ENCODE data around the gene CARF.
"Not testable (repeated sequence)": the region's sequence is repeated elsewhere in the genome, so short reads cannot be mapped to it uniquely, and the experiment has no call there.

Gene CARF

DNA sequence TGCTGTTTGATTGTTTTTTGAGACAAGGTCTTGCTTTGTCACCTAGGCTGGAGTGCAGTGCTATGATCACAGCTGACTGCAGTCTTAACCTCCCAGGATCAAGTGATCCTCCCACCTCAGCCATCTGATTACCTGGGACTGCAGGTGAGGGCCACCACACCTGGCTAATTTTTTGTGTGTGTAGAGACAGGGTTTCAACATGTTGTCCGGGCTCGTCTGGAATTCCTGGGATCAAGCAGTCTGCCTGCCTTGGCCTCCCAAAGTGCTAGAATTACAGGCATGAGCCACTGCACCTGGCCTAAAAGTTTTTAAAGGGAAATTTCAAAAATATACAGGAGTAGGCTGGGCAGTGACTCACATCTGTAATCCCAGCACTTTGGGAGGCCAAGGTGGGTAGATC is 22.4 kb downstream of the CARF start:
- in situ Hi-C loops (cut with MboI; ENCODE audit: low sequenced_read_pairs) = no loop called here

DNA sequence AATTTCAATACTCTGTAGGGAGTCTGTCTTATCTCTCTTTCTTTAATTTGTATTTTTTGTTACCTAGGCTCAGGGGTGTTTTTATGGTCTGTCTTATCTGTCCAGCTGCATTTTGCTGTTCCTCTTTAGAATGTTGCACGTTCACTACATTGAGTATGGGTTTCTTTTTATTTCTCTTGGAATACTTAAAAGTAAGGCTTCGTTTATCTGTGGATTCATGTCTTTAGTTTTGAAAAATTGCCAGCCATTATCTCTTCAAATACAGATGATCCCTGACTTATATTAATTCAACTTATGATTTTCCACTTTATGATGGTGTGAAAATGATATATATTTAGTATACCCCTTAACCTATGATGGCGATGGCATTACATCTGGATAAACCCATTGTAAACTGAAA is 26.9 kb downstream of the CARF start:
- in situ Hi-C loops (cut with MboI; ENCODE audit: low sequenced_read_pairs) = no loop called here

DNA sequence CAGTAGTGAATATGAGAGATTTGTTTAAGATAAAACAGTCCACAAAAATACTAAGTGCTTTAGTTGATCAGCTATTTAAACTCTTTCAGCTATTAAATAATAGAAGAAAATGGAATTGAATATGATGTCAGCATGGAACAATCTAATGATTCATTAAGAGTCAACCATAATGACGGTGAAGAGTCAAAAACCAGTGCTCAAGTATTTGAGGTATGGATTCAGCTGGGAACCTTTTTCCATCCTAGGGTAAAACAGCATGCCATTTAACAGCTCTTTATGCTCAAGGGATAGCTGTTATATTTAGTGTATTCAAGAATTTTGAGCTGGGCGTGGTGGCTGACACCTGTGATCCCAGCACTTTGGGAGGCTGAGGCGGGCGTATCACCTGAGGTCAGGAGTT is 29.7 kb downstream of the CARF start:
- in situ Hi-C loops (cut with MboI; ENCODE audit: low sequenced_read_pairs) = no loop called here

DNA sequence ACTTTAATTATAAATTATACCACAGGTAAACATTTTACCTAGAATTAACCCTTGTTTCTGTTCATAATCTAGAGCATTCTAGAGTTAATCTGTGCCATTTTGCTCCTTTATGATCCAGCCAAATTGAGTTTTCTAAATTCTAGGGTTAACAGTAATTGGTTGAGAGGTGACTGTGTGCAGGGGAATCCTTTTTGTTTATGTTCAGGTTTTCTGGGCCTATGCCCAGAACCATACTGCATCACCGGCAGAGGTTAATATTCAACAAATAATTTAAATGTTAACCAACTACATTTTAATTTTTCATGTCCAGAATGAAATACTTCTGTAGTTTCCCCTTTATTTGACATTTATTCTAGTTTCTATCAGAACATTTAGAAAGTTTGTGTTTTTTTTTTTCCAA is 32.3 kb downstream of the CARF start:
- in situ Hi-C loops (cut with MboI; ENCODE audit: low sequenced_read_pairs) = no loop called here

DNA sequence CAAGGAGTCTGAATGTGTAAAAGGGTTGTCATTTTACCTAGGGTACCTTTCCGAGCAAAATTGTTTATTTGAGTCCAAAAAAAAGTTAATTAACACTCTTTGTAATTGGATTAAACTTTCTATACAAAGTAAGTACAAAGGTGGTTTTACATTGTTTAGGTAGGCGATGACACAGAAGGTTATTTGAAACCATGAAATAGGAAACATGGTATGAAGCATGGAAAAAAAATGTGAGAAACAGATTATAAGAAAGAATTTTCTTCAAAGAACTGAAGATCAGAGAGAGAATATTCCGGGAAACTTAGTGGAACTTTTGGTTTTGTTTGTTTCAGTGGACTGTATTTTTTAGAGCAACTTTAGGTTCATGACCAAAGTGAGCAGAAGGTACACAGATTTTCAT is 32.7 kb downstream of the CARF start:
- in situ Hi-C loops (cut with MboI; ENCODE audit: low sequenced_read_pairs) = no loop called here

DNA sequence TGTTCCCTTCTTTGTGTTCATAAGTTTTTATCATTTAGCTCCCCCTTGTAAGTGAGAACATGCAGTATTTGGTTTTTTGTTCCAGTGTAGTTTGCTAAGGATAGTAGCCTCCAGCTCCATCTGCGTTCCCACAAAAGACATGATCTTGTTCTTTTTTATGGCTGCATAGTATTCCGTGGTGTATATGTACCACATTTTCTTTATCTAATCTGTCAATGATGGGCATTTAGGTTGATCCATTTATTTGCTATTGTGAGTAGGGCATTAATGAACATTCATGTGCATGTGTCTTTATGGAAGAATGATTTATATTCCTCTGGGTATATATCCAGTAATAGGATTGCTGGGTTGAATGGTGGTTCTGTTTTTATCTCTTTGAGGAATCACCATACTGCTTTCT is 33.4 kb downstream of the CARF start:
- in situ Hi-C loops (cut with MboI; ENCODE audit: low sequenced_read_pairs) = no loop called here

DNA sequence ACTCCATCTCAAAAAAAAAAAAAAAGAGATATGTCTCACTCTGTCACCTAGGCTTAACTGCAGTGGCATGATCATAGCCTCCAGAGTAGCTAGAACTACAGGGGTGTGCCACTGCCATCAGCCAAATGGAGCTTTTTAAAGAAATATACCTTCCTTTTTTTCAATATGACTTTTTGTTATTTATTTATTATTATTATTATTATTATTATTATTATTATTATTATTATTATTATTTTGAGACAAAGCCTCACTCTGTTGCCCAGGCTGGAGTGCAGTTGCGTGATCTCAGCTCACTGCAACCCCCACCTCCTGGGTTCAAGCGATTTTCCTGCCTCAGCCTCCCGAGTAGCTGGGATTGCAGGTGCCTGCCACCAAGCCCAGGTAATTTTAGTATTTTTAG is 37.3 kb downstream of the CARF start:
- in situ Hi-C loops (cut with MboI; ENCODE audit: low sequenced_read_pairs) = not testable (repeated sequence)

DNA sequence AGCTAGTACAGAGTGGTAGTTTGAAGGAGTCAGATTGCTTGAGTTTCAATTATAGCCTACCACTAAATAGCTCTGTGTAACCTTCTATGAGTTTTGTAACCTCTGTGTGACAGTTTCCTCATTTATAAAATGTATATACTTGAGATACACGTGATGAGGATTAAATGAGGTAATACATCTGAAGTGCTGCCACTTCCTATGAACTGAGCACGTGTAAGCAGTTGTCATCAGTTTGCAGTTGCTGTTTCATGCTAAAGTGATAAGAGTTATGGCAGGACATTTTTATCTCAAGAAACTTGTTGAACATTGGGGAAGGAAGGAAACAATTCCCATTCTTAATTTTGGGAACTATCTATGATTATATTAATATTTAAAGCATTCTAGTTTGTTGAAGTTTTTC is 38.5 kb downstream of the CARF start:
- in situ Hi-C loops (cut with MboI; ENCODE audit: low sequenced_read_pairs) = no loop called here

DNA sequence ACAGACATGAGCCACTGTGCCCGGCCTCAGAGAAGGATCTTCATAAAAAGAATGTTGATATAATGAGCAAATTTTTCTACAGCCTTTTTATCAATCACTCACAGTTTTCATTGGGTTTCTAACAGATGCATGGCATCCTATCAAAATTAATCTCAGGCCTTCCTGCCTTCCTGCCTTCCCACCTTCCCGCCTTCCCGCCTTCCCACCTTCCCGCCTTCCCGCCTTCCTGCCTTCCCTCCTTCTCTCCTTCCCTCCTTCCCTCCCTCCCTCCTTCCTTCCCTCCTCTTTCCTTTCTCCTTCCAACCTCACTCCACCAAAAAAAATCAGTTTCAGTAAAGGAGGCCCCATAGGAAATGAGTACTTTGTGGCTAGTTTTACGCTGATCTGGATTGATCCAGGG is 48.4 kb downstream of the CARF start:
- in situ Hi-C loops (cut with MboI; ENCODE audit: low sequenced_read_pairs) = no loop called here

DNA sequence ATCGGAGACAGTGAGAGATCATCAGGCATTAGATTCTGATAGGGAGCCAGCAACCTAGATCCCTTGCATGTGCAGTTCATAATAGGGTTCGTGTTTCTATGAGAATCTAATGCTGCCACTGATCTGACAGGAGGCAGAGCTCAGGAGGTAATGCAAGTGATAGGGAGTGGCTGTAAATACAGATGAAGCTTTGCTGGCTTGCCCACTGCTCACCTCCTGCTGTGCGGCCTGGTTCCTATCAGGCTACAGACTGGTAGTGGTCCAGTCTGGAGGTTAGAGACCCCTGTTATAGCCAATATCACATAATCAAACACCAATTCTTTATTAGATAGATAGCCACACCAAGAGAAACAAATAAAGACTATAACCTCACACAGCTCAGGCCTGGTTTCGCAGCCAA is 51.6 kb downstream of the CARF start:
- in situ Hi-C loops (cut with MboI; ENCODE audit: low sequenced_read_pairs) = no loop called here

DNA sequence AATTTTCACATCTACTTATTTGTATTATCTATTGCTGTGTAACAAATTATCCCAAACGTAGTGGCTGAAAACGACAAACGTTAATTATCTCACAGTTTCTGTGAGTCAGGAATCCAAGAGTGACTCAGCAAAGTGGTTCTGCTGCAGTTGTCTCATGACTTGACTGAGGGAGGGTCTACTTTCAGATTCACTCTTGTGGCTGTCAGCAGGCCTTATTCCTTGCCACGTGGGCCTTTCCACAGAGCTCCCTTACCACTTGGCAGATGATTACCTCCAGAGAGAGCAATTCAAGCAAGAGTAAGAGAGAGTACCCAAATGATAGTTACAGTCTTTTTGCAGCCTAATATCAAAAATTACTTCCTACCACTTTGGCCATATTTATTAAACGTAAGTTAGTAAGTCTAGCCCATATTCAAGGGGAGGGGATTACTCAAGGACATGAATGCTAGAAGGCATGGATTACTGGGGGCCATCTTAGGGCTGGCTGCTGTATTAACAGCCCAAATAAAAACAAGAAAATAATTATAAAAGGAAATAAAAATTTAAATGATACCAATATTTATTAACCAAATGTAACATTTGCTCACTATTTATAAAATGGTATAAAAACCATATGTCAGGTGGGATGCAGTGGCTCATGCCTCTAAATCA is 53.9 kb downstream of the CARF start:
- in situ Hi-C loops (cut with MboI; ENCODE audit: low sequenced_read_pairs) = no loop called here

DNA sequence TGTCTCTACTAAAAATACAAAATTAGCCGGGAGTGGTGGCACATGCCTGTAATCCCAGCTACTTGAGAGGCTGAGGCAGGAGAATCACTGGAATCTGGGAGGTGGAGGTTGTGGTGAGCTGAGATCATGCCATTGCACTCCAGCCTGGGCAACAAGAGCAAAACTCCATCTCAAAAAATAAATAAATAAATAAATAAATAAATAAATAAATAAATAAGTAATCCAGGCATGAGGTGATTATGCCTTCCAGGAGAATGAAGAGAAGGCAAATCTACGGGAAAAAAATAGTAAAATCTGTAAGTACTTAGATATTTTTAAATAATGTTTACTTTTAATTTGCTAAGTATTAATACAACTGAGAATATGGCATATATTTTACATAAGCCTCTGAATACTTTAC is 57.3 kb downstream of the CARF start:
- in situ Hi-C loops (cut with MboI; ENCODE audit: low sequenced_read_pairs) = not testable (repeated sequence)

DNA sequence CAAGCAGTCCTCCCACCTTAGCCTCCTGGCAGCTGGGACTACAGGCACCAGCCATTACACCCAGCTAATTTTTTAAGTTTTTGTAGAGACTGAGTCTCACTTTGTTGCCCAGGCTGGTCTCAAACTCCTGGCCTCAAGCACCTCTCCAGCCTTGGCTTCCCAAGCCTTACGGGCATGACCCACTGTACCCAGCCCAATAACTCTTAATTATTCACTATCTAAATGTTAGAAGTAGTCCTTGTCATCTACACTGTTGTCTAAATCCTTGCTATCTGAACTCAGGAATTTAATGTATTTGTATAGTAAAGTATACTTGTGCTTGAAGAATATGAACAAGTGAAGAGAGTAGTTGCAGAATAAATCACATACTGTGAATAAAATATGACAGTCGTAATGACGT is 64.7 kb downstream of the CARF start:
- in situ Hi-C loops (cut with MboI; ENCODE audit: low sequenced_read_pairs) = no loop called here

DNA sequence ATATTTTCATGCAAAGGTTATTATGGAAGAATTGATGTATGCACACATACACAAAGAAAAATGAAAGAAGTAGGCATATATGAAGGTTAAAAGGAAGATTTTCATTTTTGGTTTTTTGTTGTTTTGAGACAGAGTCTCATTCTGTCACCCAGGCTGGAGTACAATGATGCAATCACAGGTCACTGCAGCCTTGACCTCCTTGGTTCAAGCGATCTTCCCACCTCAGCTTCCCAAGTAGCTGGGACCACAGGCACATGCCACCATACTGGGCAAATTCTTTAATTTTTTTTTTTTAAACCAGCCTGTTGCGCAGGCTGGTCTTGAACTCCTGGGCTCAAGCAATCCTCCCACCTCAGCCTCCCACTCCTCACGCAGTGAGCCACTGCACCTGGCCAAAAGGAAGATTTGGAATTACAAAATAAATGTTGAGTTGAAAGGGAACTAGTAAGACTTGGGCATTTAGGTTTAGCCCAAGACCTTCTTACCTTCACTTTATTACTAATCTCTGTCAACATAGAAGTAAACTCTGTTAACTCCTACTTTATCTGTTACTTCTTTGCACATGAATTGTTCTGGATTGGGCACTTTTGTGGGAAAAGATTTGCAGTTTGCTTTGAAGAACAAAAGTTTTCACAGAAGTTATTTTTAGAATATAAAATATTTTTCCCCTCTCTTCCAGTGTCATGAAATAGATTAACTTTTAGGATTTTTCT is 70.9 kb downstream of the CARF start:
- in situ Hi-C loops (cut with MboI; ENCODE audit: low sequenced_read_pairs) = no loop called here

DNA sequence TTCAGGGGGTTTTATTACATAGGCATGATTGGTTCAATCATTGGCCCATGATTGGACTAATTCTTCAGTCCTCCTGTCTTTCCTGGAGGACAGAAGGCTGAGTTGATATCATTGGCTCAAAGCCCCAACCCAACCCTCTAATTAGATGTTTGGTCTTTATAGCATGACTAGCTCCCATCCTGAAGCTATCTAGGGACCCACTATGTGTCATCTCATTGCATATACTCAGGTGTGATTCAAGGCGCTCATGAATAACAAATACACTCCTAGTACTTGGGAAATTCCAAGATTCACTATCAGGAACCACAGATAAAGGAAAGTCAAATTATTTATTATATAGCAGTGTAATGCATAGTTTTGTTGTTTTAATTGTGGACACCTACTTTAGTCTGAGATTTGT is 77.7 kb downstream of the CARF start:
- in situ Hi-C loops (cut with MboI; ENCODE audit: low sequenced_read_pairs) = no loop called here

DNA sequence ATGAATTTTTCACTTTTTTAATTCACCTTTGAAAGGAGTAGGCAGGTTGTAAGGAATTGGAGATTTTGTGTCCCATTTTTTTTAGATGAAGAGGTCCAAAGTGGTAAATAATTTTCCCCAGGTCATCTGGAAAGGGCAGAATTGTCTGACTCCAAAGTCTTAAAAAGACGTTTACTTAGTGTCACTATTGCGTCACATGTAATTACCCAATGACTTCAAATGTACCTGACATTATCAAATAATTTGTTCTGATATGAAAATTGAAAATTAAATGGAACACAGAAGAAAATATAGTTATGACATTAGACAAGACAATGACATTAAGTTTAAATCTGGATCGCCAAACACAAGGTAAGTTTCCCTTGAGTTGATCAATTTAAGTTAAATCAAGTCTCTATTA is 78.4 kb downstream of the CARF start:
- in situ Hi-C loops (cut with MboI; ENCODE audit: low sequenced_read_pairs) = no loop called here

DNA sequence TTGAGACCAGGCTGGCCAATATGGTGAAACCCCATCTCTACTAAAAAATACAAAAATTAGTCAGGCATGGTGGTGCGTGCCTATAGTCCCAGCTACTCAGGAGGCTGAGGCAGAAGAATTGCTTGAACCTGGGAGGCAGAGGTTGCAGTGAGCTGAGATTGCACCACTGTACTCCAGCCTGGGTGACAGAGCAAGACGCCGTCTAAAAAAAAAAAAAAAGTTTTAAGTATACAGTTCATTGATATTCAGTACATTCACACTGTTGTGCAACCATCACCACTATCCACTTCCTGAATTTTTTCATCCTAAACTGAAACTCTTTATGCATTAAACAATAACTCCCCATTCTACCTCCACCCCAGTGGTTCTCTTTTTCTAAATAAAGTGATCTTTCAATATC is 85.0 kb downstream of the CARF start:
- in situ Hi-C loops (cut with MboI; ENCODE audit: low sequenced_read_pairs) = not testable (repeated sequence)

DNA sequence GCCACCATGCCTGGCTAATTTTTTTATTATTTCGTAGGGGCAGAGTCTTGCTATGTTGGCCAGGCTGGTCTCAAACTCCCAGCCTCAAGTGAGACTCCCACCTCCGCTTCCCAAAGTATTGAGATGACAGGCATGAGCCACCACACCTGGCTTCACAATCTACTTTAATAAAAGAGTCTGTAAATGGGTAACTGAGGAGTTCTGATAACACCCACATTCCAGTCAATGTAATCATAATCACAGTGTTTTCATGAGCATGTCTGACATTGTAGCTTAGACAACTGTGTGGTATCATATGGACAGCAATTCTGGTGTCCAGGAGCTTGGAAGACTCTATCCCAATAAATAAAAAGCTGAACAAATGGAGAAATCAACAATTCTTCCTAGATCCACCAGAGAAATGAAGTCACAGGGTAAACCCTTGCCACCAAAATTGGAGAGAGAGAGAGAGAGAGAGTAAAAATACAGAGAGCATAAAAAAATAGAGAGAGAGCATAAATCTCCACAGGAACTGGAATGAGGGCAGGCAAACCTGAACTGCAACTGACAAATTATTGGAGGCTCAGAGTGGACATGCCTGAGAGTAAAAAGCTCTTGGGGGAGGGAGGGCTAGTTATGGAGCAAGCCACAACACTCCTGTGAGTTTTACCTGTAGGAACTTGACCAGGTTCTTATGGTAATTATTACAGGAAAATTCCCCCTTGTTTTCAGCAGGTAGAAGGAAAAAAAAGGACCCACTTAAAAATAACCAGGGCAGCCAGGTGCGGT is 90.2 kb downstream of the CARF start:
- in situ Hi-C loops (cut with MboI; ENCODE audit: low sequenced_read_pairs) = no loop called here

DNA sequence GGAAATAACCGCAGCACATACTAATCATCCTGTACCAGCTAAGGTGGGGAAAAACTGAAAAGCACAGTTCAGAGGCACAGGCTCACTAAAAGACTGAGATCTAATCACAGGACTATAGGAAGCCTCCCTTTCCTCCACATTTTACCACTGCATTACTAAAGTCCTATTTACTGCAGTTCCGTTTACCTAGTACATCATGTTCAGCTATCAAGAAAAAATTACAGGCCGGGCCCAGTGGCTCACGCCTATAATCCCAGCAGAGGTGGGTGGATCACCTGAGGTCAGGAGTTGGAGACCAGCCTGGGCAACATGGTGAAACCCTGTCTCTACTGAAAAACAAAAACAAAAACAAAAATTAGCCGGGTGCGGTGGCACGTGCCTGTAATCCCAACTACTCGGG is 91.6 kb downstream of the CARF start:
- in situ Hi-C loops (cut with MboI; ENCODE audit: low sequenced_read_pairs) = no loop called here

DNA sequence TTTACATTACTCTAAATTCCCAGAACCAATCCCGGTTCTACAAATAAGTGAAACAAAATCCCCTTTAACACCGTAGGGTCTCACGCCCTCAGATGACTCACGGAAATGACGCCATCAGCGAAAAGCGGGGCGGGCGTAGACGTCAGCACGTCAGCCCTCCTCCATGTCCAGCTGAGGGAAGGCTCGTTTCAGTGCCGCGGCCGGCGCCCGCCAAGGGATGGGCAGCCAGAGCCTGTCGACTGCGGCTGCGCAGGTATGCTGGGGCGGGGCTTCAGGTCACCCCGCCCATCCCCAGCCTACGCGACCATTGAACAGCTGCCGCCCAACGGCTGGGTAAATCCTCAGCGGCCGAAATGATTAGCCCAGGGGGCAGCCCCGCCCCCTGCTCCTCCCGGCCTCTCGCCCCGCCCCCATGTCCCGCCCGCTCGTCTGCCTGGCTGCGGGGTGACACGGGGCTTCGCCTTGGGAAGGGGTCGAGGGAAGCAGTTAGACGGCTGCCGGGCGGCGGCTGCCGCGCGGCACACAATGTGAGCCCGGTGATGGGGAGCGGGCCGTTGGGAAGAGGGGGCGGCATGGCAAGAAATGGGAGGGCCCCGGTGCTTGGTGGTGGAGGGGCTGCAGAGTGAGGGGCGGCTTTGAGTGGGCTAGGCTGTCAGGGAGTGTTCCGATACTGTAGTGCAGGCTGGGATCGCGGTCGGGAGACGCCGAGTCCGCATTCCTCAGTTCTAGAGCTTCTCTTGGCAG is 102.6 kb downstream of the CARF start, which contains the start of gene NBEAL1:
Gene NBEAL1 (plus strand): TSS at position 420 of the 744 bp plus-strand sequence. CDS start 1,510 bp downstream, outside the sequence.
- in situ Hi-C loops (cut with MboI; ENCODE audit: low sequenced_read_pairs) = no loop called here

DNA sequence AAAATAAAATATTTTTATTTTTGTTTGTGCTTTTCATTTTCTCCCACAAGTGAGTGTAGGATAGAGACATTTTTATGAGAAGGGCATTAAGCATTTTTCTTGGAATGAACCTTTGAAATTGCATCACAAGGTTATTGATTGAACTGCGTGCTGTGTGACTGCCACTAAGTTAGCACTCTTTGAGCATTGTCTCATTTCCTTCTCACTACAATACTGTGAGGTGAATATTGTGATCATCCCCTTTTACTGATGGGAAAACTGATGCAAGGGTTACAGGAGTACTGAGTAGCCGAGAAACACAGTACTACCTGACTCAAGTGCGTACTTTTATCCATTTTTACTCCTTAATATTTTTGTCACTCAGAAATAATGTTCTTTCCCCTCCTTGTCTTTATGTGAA is 104.6 kb downstream of the CARF start:
- in situ Hi-C loops (cut with MboI; ENCODE audit: low sequenced_read_pairs) = no loop called here

All from HL-60/S4 (cell line).